ENCODE data around the gene LNP1.

LNP1 gene

DNA sequence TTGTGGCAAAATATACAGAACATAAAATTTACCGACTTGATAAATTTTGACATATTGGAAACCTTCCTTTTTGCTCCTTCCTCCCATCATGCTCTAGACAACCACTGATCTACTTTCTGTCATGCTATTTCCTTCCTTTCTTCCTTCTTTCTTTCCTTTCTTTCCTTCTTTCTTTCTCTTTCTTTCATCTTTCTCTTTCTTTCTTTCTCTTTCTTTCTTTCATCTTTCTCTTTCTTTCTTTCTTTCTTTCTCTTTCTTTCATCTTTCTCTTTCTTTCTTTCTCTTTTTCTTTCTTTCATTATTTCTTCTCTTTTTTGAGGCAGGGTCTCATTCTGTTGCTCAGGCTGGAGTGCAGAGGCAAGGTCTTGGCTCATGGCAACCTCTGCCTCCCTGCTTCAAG lies 82.2 kb downstream of the LNP1 start:
- no peak for DNase-seq

- no peak for DNase-seq
These were observed 85.5 kb downstream of the LNP1 start for GRCh38 chr3:100486808-100487207.

GRCh38 chr3:100489118-100489517 lies 87.8 kb downstream of the LNP1 start:
- DNase-seq = no peak

DNA sequence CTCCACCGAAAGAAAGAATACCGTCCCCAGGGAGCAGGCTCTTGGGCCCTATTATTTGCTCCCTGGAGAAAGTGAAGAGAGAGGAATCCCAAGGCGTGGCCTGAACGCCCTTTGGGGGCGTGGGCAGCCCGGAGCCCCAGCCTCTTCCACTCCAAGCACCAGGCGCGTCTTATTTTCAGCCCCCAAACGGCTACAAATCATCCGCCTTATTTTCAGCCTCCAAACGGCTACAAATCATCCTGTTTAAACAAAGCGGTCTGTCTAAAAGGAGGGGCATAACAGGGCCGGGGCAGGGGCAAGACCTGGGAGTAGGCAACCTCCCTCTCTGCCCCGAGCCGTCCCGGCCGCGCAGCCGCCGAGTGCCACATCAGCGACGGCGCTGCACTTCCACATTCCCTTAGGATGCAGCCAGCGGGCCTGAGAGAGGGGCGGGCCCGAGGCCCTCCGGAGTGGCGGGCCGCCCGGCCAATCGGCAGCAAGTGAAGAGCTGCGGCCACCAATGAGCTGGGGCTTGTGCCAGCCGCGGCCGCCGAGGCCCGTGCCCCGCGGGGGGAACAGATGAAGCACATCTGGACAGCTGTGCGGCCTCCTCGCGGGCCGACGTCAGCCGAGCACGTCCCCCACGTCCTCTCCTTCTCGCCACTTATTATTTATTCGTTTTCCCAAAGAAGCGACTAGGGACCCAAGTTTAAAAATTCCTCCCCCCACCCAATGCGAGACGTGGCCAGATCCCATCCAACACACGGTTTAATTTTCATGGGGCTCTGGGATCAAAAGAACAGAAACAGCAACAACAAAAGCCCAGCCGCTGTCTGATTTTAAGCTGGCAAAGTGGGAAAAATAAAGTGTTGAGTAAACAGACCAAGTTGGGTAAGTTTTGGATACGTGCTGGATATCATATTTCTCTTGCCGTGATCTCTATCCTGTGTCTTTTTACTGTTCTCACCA lies 91.0 kb downstream of the LNP1 start, which contains the start of gene TMEM45A:
TSS of gene TMEM45A (plus strand) at position 561 of the 948 bp plus-strand sequence. CDS start 62,593 bp downstream, outside the sequence.
- peak; percentile 81 for DNase-seq

DNA sequence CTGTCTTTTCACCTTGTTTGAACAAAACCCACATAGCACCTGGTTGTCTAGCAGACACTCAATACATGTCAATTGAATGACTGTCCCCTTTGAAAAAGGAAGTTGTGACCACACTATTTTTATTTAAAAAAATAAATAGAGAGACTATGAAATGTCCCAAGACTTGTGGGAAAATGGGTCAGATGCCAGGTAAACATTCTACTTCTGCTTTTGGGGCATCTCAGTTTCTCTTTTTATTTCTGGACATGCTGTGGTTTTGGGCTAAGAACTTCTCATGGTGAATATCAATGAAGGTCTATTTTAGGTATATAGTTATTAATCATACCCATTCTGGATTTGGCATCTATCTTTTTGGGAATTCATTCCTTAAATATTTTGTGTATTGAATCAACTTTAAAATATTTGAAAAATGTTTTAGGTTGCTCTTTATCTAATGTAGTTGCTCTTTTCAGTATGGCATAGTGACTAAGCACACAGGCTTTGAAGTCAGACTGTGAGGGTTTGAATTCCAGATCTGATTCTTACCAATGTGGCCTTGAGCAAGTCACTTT lies 95.4 kb downstream of the LNP1 start:
- DNase-seq = no peak

DNA sequence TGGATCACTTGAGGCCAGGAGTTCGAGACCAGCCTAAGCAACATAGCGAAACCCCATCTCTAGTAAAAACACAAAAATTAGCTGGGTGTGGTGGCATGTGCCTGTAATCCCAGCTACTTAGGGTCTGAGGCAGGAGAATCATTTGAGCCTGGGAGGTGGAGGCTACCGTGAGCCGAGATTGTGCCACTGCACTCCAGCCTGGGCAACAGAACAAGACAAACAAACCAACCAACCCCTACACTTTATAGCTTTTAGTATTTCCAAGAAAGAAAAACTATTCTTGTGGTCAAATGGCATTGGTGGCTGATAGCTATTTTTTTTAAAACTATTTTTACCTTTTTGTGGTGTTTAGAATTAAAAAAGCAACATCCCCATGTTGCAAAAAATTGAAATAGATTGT lies 98.3 kb downstream of the LNP1 start:
- DNase-seq = no peak

DNA sequence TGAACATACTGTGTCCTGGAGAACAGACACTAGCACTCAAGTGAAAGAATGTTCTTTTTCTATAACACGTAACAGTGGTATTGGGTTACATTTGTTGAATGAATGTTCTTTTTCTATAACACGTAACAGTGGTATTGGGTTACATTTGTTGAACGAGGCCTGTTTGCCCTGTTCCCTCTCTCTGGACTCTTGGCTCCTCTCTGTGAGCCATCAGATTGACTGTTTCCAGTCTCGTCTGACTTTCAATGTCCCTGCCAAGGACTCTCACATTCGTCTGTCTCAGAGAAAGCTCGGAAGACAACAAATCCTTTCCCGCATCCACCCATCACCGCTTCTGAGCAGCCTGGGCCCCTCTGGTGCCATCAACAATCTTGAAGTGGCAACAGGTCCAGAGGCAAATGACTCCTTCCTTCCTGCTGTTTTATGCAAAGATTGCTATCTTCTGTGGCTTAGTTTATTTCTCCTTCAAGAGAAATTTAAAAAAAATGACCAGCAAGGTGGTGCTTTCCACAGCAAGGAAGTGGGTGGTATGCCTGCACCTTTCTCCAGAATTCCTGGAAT lies 99.1 kb downstream of the LNP1 start:
- no peak for DNase-seq

DNA sequence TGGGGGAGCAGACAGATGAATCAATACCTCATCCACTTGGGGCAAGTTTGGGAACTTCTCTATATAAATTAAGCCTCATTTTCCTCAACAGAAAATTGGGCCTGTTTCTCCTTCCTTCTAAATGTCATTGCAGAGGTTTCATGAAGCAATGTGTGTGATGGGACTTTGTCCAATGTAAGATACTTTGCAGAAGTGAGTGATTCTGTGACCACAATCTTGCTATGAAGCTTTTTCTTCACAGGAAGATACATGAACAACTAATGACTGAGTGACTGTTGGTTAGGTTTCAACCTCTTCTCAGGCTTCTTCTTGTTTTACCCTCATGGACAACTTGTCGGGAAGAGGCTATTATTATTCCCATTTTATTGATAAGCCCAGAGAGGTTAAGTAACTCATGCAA lies 102.1 kb downstream of the LNP1 start:
- no peak for DNase-seq

Data from CD4-positive, alpha-beta T cell treated with Interleukin-12 subunit alpha and Interleukin-12 subunit beta, for 1 hour (primary cell).